ENCODE data around the gene GLP2R.

GRCh38 chr17:9862220-9862619 is 36.5 kb downstream of the GLP2R start:
- no peak for TF ChIP-seq EZH2phosphoT487 (conservative IDR thresholded peaks at IDR 0.05; ENCODE audit: low read length)
- TF ChIP-seq CTCF (IDR thresholded peaks at IDR 0.05; ENCODE audit: insufficient read depth, low read length, poor library complexity, severe bottlenecking), result no peak
